ENCODE results near the gene CDH13. TPM values are rescaled to one million over a fixed set of nuclear protein-coding genes. Genes with fewer than 3 reads are reported as not detected.

CDH13 gene
- total and polyA plus RNA-seq, 2 of the 8 experiments (the other 6 are each of a cell fraction or from before 2014, with no cell fraction given): 2.3 to 2.4 TPM

GRCh38 chr16:82805866-82806265 lies 179.1 kb downstream of the CDH13 start:
- ChIA-PET CTCF (ENCODE audit: partially characterized antibody) (interaction anchor here (0.6 to 1.9 kb wide), 4 partner anchors 9 to 46 kb away, joined by 3 to 5 read pairs (median 4); no protein-coding TSS in a partner anchor), POLR2A (ENCODE audit: partially characterized antibody) (no interaction called here)
- H3K4ac ChIP-seq (replicated peaks; ENCODE audit: insufficient read length, low read depth, low read length): no peak overlapping the region
- no peak overlapping the region for H3K27ac ChIP-seq (ENCODE audit: low read depth, low read length)
- H3K79me1 ChIP-seq (ENCODE audit: low read depth, low read length): no peaks in the 10 kb centered on the region
- no peak overlapping the region for H2AFZ ChIP-seq (ENCODE audit: low read length)
- H3K14ac ChIP-seq (ENCODE audit: insufficient read length): no peak overlapping the region
- H3K23me2 ChIP-seq (ENCODE audit: low read depth, low read length): no peaks in the 10 kb centered on the region
- H2BK15ac ChIP-seq (ENCODE audit: low read length): no peak overlapping the region
- H3K9me3 ChIP-seq (ENCODE audit: insufficient read depth in 2 of 2, low read depth in 1 of 2, low read length in 1 of 2): no peaks in the 10 kb centered on the region
- no peak overlapping the region for H2AK5ac ChIP-seq (ENCODE audit: low read depth, low read length)
- H3K79me2 ChIP-seq (ENCODE audit: control insufficient read depth in 1 of 2, insufficient read depth in 2 of 2, low read length in 2 of 2): no peaks in the 10 kb centered on the region
- H4K20me1 ChIP-seq (replicated peaks in 1 of 2; ENCODE audit: control insufficient read depth in 1 of 2, insufficient read depth in 2 of 2, low read length in 2 of 2): no peaks in the 10 kb centered on the region
- H4K8ac ChIP-seq (ENCODE audit: extremely low read depth, insufficient read depth, low read length): no peak overlapping the region
- H4K5ac ChIP-seq (ENCODE audit: insufficient read length, low read depth, low read length): no peak overlapping the region
- no peak for FAIRE-seq
- WGBS, 2 experiments (ENCODE audit: extremely low coverage in 1 of 2, insufficient coverage in 1 of 2, insufficient read length in 1 of 2, insufficient replicate concordance in 2 of 2, low coverage in 1 of 2, low lambda C conversion rate in 2 of 2, missing lambda C conversion rate in 1 of 2): 92% methylated on average over 1 of the region's 1 CpG; no CpG with 5 or more reads in 1 of the 2 experiments
- H2BK5ac ChIP-seq (ENCODE audit: low read depth, low read length): no peak overlapping the region
- no peak overlapping the region for H3K9ac ChIP-seq (replicated peaks in 1 of 4; ENCODE audit: extremely low read depth in 1 of 4, low read depth in 3 of 4, low read length in 3 of 4)
- no peak overlapping the region for H3K23ac ChIP-seq (ENCODE audit: insufficient read length)
- DNase-seq (ENCODE audit: low read depth in 1 of 2, low spot score in 2 of 2): no peak
- H3K4me3 ChIP-seq (ENCODE audit: extremely low read depth in 1 of 4, insufficient read depth in 2 of 4, low read depth in 3 of 4, low read length in 4 of 4): no peak overlapping the region
- H3K18ac ChIP-seq (ENCODE audit: extremely low read depth, low read length): no peak overlapping the region
- no peak overlapping the region for H2BK20ac ChIP-seq (ENCODE audit: low read length)
- TF ChIP-seq FOSL1 (IDR thresholded peaks at IDR 0.05; ENCODE audit: insufficient read depth, low read depth, low read length): no peak
- TF ChIP-seq MAFK (IDR thresholded peaks at IDR 0.05; ENCODE audit: low read depth, low read length): no peak
- TF ChIP-seq JUN (IDR thresholded peaks at IDR 0.05; ENCODE audit: low read depth, low read length): no peak
- TF ChIP-seq EZH2 (IDR thresholded peaks at IDR 0.05; ENCODE audit: low read depth, low read length, severe bottlenecking): no peak
- TF ChIP-seq RBBP5 (IDR thresholded peaks at IDR 0.05; ENCODE audit: borderline replicate concordance, low read depth, low read length): no peak
- TF ChIP-seq CHD2 (IDR thresholded peaks at IDR 0.05; ENCODE audit: low read length): no peak
- no peak for TF ChIP-seq BACH1 (IDR thresholded peaks at IDR 0.05; ENCODE audit: low read length)
- TF ChIP-seq SP1 (IDR thresholded peaks at IDR 0.05; ENCODE audit: low read depth, low read length): no peak
- no peak for TF ChIP-seq KDM4A (IDR thresholded peaks at IDR 0.05; ENCODE audit: low read depth, low read length, severe bottlenecking)
- no peak for TF ChIP-seq SIN3A (conservative IDR thresholded peaks at IDR 0.05 in 1 of 2, IDR thresholded peaks at IDR 0.05 in 1 of 2; ENCODE audit: low read depth in 1 of 2, low read length in 2 of 2)
- no peak for TF ChIP-seq GTF2F1 (IDR thresholded peaks at IDR 0.05; ENCODE audit: borderline replicate concordance, low read depth, low read length)
- no peak for TF ChIP-seq ASH2L (IDR thresholded peaks at IDR 0.05; ENCODE audit: low read length)
- no peak for TF ChIP-seq YY1 (IDR thresholded peaks at IDR 0.05; ENCODE audit: low read depth, low read length)
- TF ChIP-seq MAX (IDR thresholded peaks at IDR 0.05): no peak
- TF ChIP-seq CHD1 (IDR thresholded peaks at IDR 0.05; ENCODE audit: low read depth, low read length): no peak
- no peak for TF ChIP-seq TCF12 (IDR thresholded peaks at IDR 0.05; ENCODE audit: low read depth, low read length)
- no peak overlapping the region for H2BK120ac ChIP-seq (replicated peaks; ENCODE audit: low read depth, low read length)
- no peaks in the 10 kb centered on the region for H3K36me3 ChIP-seq (ENCODE audit: control insufficient read depth in 2 of 4, insufficient read depth in 4 of 4, low read length in 3 of 4)
- no peak overlapping the region for H3K4me2 ChIP-seq (ENCODE audit: insufficient read depth in 1 of 2, low read depth in 2 of 2, low read length in 2 of 2)
- H3K56ac ChIP-seq (replicated peaks; ENCODE audit: insufficient read length, low read depth, low read length): no peak overlapping the region
- H4K91ac ChIP-seq (replicated peaks; ENCODE audit: insufficient read length, low read length): no peak overlapping the region
- no peaks in the 10 kb centered on the region for H3K27me3 ChIP-seq (replicated peaks in 1 of 4; ENCODE audit: control insufficient read depth in 3 of 4, extremely low read depth in 1 of 4, insufficient read depth in 3 of 4, low read length in 3 of 4)
- no peaks in the 10 kb centered on the region for H3K4me1 ChIP-seq (replicated peaks in 1 of 4; ENCODE audit: control insufficient read depth in 3 of 4, insufficient read depth in 4 of 4, low read length in 3 of 4)
- no peak overlapping the region for H2BK12ac ChIP-seq (ENCODE audit: low read depth, low read length)
